ENCODE data around the gene HSPB7.
"Not testable (repeated sequence)": the region's sequence is repeated elsewhere in the genome, so short reads cannot be mapped to it uniquely, and the experiment has no call there.

The HSPB7 gene

GRCh38 chr1:16042096-16042495 is 24.3 kb upstream of the HSPB7 start:
- Histone ChIP-seq H3K36me3 (no peaks in the 10 kb centered on the region), H3K4me1 (no peaks in the 10 kb centered on the region), H3K27me3 (no peaks in the 10 kb centered on the region), H3K4me3 (ENCODE audit: low read depth, low read length) (no peak overlapping the region), H3K9me3 (no peaks in the 10 kb centered on the region)
- TF ChIP-seq, protein P1, sequence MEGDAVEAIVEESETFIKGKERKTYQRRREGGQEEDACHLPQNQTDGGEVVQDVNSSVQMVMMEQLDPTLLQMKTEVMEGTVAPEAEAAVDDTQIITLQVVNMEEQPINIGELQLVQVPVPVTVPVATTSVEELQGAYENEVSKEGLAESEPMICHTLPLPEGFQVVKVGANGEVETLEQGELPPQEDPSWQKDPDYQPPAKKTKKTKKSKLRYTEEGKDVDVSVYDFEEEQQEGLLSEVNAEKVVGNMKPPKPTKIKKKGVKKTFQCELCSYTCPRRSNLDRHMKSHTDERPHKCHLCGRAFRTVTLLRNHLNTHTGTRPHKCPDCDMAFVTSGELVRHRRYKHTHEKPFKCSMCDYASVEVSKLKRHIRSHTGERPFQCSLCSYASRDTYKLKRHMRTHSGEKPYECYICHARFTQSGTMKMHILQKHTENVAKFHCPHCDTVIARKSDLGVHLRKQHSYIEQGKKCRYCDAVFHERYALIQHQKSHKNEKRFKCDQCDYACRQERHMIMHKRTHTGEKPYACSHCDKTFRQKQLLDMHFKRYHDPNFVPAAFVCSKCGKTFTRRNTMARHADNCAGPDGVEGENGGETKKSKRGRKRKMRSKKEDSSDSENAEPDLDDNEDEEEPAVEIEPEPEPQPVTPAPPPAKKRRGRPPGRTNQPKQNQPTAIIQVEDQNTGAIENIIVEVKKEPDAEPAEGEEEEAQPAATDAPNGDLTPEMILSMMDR (IDR thresholded peaks at IDR 0.05; ENCODE audit: low read depth, low read length): no peak
- no peak for DNase-seq

DNA sequence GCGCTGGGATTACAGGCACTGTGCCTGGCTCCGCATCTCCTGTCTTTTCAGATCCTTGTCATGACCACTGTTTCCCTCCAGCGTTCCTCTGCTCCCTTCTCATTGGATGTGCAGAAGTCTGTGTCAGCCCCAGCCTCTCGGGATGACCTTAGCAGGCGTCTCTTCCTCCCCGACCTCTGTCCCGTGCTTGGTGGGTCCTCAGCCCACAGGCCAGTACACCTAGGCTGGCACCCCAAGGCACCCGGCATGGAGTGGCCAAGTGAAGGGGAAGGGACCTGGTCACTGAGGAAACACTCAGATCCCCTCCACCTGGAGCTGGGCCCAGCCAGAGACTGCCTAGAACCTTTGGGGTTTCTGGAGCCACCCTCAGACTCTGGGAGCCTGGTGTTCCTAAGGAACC is 23.4 kb upstream of the HSPB7 start:
- Histone ChIP-seq H3K4me1 (no peaks in the 10 kb centered on the region), H3K9me3 (no peaks in the 10 kb centered on the region), H3K4me3 (ENCODE audit: low read depth, low read length) (no peak overlapping the region), H3K36me3 (no peaks in the 10 kb centered on the region), H3K27me3 (no peaks in the 10 kb centered on the region)
- no peak for DNase-seq
- TF ChIP-seq, protein P1 (IDR thresholded peaks at IDR 0.05; ENCODE audit: low read depth, low read length): no peak

- H3K9me3 ChIP-seq; H3K4me1 ChIP-seq; H3K4me3 ChIP-seq (ENCODE audit: low read depth, low read length); H3K36me3 ChIP-seq; DNase-seq; H3K27me3 ChIP-seq: not testable (repeated sequence)
Measured at GRCh38 chr1:16039871-16040270, 22.0 kb upstream of the HSPB7 start.

GRCh38 chr1:16038620-16038912 is 20.7 kb upstream of the HSPB7 start:
- Histone ChIP-seq H3K4me1 (no peaks in the 10 kb centered on the region), H3K36me3 (no peaks in the 10 kb centered on the region), H3K4me3 (ENCODE audit: low read depth, low read length) (no peak overlapping the region), H3K9me3 (no peaks in the 10 kb centered on the region), H3K27me3 (no peaks in the 10 kb centered on the region)
- TF ChIP-seq, protein P1 (IDR thresholded peaks at IDR 0.05; ENCODE audit: low read depth, low read length): no peak
- DNase-seq: no peak

DNA sequence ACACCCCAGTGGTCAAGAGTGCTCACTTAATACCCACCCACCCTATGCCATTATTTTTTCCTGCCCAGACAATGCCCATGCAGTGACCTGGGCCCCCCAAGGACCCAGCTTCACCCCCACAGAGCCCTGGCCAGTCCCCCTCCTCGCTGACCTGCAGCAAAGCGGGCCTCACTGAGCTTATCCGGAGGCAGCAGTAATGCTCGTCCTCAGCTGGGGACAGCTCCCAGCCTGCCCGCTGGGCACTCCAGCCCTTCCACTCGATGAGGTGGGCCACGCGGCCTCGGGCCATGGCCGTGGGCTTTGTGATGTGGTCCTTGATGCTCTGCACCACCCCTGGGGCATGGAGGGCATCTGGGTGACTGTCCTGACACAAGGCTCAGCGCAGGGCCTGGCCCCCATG is 18.6 kb upstream of the HSPB7 start:
- not testable (repeated sequence) for DNase-seq; H3K36me3 ChIP-seq; H3K9me3 ChIP-seq; H3K4me1 ChIP-seq; H3K4me3 ChIP-seq (ENCODE audit: low read depth, low read length); H3K27me3 ChIP-seq

DNA sequence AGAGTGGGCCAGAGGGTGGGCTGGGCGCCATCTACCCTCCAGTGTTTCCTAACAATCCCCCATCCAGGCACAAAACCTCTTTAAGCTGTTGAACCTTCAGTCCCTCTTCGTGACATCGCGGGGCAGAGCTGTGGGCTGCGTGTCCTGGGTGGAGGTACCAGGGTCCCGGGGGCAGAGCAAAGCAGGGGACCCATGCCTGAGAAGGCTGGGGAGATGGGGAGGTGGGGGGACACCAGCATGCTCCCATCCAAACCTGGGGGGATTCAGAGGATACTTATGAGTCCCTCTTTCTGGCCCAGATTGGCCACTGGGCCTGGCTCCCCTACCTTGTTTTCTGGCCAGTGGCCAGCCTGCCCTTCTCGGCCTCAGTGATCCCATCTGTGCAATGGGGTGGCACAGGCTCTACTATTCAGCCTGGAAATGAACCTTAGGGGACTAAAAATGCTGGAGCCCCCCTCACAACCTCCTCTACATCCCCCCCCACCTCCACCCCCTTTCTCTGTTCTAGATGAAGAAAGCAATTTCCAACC is 15.3 kb upstream of the HSPB7 start:
- H3K36me3 ChIP-seq; DNase-seq; H3K4me1 ChIP-seq; H3K9me3 ChIP-seq; H3K27me3 ChIP-seq; H3K4me3 ChIP-seq (ENCODE audit: low read depth, low read length): not testable (repeated sequence)

DNA sequence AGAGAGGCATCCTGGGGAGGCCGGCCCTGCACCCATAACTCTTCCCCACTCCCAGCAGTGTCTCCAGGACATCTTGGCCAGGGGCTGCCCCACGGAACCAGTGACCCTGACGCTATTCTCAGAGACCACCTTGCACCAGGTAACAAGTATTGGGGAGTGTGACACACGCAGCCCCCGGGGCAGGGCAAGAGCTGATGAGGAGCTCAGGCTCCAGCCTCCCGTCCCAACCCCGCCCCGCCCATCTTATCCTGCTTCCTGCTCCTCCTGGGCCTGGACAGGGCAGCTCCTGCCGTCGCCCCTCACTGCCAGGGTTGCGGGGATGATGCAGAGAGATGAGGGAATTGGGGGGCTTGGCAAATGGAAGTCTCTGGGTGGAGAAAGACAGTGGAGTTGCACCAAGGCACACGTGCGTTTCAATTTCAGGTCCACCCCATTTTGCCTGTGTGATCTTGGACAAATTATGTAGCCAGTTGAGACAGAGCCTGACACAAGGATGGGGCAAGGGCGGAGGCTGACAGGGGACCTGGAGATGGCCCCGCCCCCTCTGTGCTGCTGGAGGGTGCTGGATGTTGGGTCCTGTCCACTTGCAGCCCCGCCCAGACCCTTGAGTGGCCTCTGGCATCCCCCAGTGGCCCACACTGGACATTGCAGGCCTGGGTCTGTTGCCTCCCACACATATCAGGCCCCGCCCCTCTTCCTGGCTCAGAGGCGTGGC is 14.7 kb upstream of the HSPB7 start:
- TF ChIP-seq, protein P1 (IDR thresholded peaks at IDR 0.05; ENCODE audit: low read depth, low read length): peak; percentile 74
- H3K27me3 ChIP-seq: no peaks in the 10 kb centered on the region
- DNase-seq: peak; percentile 90
- H3K9me3 ChIP-seq: no peaks in the 10 kb centered on the region
- H3K36me3 ChIP-seq: no peaks in the 10 kb centered on the region
- H3K4me3 ChIP-seq (ENCODE audit: low read depth, low read length): no peak overlapping the region
- H3K4me1 ChIP-seq: peaks cover 3% of the 10 kb centered on the region; the same call in 1 of the 2 replicates

DNA sequence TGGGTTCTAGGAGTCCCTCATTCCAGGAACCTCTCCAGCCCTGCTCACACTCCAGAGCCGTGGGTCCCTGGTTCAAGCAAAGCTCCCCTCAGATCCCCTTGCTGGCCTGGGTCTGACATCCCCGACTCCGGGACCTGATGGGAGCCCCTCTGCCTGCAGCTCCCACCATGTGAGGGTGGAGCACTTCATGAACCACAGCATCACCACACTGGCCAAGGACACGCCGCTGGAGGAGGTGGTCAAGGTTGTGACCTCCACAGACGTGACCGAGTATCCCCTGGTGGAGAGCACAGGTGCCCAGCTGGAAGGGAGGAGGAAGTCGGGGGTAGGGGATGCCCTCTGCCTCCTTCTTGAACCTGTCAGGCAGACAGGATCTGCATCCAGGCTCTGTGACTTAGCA is 13.7 kb upstream of the HSPB7 start:
- Histone ChIP-seq H3K36me3 (no peaks in the 10 kb centered on the region), H3K4me3 (ENCODE audit: low read depth, low read length) (no peak overlapping the region), H3K27me3 (no peaks in the 10 kb centered on the region), H3K4me1 (peaks cover 3% of the 10 kb centered on the region; the same call in 1 of the 2 replicates), H3K9me3 (no peaks in the 10 kb centered on the region)
- TF ChIP-seq, protein P1 (IDR thresholded peaks at IDR 0.05; ENCODE audit: low read depth, low read length): no peak
- DNase-seq: no peak

Data from BE2C (cell line).